ENCODE measurements around the gene RNF4.

Gene RNF4

DNA sequence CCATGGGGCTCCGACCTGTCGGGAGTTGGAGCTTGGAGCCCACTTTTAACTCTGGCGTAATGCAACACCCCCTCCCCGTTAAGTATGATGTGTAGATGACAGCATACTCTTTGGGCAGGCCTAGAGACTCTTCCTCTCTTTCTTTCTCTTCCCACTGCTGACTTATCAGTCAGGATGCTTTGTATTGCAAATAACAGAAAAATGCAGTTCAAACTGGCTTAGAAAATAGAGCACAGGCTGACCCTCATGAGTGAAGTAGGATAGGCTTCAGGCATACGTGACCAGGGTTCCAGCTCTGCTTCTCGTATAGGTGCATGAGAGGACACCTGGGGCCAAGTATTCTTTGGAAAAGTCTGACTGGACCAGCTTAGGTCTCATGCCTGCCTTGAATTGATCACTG is 23.3 kb upstream of the RNF4 start:
- no peaks in the 10 kb centered on the region for H3K4me1 Mint-ChIP-seq (ENCODE audit: low read depth)
- no peaks in the 10 kb centered on the region for H3K36me3 Mint-ChIP-seq (ENCODE audit: low read depth)
- H3K9me3 Mint-ChIP-seq = no peaks in the 10 kb centered on the region
- no peak overlapping the region for H3K27ac Mint-ChIP-seq
- no peak overlapping the region for H3K4me3 Mint-ChIP-seq
- H3K27me3 Mint-ChIP-seq = no peaks in the 10 kb centered on the region

DNA sequence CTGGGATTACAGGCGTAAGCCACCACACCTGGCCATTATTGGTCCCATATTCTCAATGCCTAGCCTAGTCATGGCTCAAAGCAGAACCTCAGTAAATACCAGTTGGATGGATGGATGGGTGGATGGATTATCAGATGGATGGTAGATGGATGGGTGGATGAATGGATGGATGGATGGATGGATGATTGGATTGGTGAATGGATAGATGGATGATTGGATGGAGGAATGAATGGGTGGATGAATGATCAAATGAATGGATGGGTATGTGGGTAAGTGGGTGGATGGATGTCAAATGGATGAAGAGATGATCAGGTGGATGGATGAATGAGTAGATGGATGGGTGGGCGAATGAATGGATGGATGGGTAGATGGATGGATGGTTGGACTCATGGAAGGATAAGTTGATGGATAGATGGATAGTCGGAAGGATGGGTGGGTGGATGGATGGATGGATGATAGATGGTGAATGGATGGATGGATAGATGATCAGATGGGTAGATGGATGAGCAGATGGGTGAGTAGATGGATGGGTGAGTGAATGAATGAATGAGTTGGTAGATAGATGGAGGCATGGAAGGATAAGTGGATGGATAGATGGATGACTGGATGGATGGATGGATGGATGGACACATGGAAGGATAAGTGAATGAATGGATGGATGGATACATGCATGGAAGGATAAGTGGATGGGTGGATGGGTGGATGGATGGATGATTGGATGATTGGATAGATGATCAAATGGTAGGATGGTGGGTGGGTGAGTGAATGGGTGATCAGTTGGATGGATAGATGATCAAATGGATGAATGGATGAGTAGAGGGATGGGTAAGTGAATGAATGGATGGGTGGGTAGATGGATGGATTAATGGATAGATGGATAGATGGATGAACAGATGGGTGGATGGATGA is 22.0 kb upstream of the RNF4 start:
- Mint-ChIP-seq H3K4me3 (no peak overlapping the region), H3K27ac (no peak overlapping the region), H3K36me3 (ENCODE audit: low read depth) (no peaks in the 10 kb centered on the region), H3K4me1 (ENCODE audit: low read depth) (no peaks in the 10 kb centered on the region), H3K27me3 (no peaks in the 10 kb centered on the region), H3K9me3 (no peaks in the 10 kb centered on the region)

DNA sequence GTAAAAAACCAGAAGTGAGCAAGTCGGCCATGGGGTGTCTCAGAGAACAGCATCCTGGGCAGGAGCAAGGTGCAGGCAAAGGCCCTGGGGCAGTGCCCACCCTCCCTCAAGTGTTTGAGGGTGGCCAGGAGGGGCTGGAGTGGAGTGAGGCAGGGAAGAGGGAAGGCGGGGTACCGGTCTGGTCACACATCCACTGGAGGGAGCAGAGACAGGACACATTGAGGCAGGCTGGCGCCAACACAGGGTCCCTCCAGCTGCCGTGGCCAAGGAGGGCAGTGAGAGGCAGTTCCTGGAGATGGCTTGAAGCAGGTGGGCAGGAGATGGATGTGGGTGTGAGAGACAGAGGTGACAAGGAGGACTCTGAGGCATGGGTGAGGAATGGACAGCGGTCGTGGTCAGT is 20.3 kb upstream of the RNF4 start:
- Mint-ChIP-seq H3K36me3 (ENCODE audit: low read depth) (no peaks in the 10 kb centered on the region), H3K4me1 (ENCODE audit: low read depth) (no peaks in the 10 kb centered on the region), H3K27me3 (no peaks in the 10 kb centered on the region), H3K27ac (no peak overlapping the region), H3K4me3 (no peak overlapping the region), H3K9me3 (no peaks in the 10 kb centered on the region)

DNA sequence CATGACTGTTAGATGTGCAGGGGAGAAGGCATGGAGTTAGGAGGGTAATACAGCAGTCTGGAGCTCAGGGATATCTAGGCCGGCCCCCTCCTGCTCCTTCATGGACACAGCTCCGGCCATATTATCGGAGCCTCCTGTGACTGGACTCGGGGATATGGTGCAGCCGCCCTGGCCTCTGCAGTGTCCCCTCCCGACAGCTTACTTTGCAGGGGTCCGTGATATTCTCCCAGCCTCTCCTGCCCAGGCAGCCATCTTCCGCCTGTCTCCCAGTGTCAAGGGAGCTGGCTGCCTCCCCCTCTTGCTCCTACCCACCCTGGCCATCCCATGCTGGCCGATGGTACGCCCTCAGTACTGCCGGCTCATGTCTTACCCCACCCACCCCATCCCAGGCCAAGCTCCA is 19.9 kb upstream of the RNF4 start:
- H3K27me3 Mint-ChIP-seq = no peaks in the 10 kb centered on the region
- no peak overlapping the region for H3K4me3 Mint-ChIP-seq
- H3K27ac Mint-ChIP-seq = no peak overlapping the region
- no peaks in the 10 kb centered on the region for H3K9me3 Mint-ChIP-seq
- H3K4me1 Mint-ChIP-seq (ENCODE audit: low read depth) = no peaks in the 10 kb centered on the region
- H3K36me3 Mint-ChIP-seq (ENCODE audit: low read depth) = no peaks in the 10 kb centered on the region

DNA sequence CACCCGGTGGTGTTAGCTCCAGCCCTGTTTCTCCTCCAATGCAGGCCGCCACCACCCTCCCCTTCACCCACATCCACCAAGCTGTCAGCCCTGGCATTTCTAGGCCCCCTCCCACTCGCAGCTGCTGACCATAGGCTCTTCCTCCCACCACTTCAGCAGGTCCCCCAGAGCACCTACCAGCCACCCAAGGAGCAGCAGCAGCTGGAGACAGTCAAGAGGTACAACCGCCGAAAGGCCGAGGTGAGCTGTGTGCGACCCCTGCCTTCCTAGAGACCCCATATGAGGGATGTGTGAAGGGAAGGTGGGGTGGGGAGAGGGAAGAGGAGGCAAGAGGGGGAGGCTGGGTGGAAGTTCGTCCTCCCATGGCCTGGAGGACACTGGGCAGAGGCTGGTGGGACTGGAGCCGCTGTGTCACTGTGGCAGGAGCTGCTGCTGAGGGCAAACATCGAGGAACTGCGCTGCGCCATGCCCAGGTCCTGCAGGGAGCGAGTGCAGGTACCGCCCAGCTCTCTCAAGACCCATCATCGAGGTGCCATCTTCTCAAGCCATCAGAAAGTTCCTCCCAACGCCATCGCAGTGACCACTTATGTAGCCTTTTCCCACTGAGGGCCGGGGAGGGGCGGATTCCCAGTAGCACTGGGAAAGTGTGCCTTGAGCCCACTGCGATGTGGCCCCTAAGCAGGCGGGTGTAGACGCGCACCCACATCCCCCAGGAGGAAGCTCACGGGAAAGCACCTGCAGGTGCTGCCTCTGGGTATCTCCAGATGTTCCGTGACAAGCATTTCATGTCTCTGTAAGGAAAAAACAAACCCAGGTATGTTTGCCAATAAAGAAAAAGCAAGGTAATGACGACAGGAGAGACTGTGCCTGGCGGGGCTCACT is 19.2 kb upstream of the RNF4 start:
- H3K27me3 Mint-ChIP-seq = no peaks in the 10 kb centered on the region
- H3K4me3 Mint-ChIP-seq = no peak overlapping the region
- no peaks in the 10 kb centered on the region for H3K36me3 Mint-ChIP-seq (ENCODE audit: low read depth)
- H3K27ac Mint-ChIP-seq = no peak overlapping the region
- H3K4me1 Mint-ChIP-seq (ENCODE audit: low read depth) = no peaks in the 10 kb centered on the region
- H3K9me3 Mint-ChIP-seq = no peaks in the 10 kb centered on the region

DNA sequence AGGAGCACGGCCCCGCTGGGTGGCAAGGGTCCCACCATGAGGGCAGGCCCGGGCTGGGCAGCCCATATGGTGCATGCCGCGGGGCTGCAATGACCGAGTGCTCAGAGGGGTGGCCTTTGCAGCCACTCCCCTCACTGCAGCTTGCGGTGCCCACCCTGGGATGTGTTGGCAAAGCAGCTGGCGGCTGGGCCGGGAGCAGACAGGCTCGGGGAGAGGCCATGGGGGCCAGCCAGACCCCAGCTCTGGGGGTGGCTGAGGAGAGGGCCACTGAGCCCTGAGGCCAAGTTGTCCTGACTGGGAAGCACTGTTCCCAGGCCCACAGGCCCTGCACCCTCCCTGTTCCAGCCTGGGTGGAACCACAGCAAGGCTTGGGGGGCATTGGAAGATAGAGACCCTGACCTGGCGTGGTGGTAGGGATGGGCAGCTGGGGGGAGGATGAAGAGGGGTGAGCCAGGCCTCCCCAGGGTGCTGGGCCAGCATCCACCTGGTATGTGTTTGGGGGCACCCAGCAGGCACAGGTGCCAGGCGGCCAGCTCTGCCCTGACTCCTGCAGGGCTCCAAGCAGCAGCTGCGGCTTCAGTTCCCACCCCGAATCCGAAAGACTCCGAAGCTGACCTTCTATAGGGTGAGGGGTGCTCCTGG is 18.4 kb upstream of the RNF4 start:
- Mint-ChIP-seq H3K27ac (no peak overlapping the region), H3K4me3 (no peak overlapping the region), H3K36me3 (ENCODE audit: low read depth) (no peaks in the 10 kb centered on the region), H3K27me3 (no peaks in the 10 kb centered on the region), H3K9me3 (no peaks in the 10 kb centered on the region), H3K4me1 (ENCODE audit: low read depth) (no peaks in the 10 kb centered on the region)

DNA sequence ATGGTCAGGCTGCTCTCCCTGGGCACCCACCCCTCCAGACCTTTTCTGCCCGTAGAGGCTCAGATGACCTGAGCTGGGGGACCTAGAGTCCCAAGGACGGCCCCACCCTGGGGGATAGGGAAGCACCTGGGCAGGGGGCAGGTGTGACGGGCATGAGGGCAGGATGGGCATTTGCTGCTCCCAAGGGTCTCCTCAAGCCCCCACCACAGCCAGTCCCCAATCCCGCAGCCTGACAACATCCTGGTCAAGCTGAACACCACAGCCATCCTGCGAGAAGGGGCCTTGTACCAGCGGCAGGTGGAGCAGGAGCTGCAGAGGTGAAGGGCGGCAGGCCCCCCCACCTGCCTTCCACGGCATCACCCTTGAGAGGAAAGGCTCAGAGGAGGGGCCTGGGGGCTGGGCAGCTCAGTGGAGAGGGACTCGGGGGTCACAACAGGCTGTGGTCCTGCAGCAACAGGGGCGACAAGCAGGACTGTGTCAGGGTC is 17.8 kb upstream of the RNF4 start:
- Mint-ChIP-seq H3K27ac (no peak overlapping the region), H3K36me3 (ENCODE audit: low read depth) (no peaks in the 10 kb centered on the region), H3K9me3 (no peaks in the 10 kb centered on the region), H3K27me3 (no peaks in the 10 kb centered on the region), H3K4me1 (ENCODE audit: low read depth) (no peaks in the 10 kb centered on the region), H3K4me3 (no peak overlapping the region)

DNA sequence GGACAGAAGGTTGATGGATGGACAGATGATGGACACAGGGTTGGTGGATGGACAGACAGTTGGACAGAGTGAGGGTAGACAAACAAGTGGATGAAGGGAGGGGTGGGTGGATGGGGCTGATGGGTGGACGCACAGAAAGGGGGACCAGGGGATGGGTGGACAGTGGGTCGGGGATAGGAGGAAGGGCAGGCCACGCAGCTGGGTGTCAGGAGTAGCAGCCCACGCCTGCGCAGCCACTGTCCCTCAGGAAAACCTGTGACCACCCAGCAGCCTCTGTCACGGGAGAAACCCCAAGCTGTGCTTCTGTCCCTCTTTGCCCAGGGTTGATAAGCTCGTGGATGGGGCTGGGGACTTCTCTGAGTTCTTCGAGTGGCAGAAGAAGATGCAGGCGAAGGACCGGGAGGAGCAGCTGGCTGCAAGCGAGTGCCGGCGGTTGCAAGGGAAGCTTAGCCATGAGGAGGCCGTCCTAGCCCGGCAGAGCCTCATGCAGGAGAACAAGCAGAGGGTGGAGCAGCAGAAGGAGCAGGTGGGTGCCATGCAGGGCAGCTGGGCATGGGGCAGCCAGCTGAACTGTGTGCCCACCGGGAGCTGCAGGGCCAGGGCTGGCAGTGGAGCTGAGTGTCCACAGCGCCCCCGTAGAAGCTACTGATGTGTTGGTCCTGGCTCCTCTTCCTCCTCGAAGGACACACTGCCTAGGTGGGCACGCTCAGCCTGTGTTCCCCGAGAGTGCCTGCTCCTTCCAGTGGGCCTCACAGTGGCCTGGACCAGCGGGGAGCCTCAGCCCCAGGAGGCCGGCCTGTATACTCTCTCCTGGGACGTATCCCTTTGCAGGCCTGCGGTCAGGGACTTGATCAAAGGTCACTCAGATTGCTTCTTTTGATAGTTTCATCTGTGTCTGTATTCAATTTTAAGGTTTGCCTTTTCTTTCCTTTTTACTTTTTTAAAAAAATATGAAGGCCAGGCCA is 16.8 kb upstream of the RNF4 start:
- H3K4me1 Mint-ChIP-seq (ENCODE audit: low read depth) = no peaks in the 10 kb centered on the region
- no peak overlapping the region for H3K27ac Mint-ChIP-seq
- H3K9me3 Mint-ChIP-seq = no peaks in the 10 kb centered on the region
- H3K27me3 Mint-ChIP-seq = no peaks in the 10 kb centered on the region
- no peaks in the 10 kb centered on the region for H3K36me3 Mint-ChIP-seq (ENCODE audit: low read depth)
- H3K4me3 Mint-ChIP-seq = no peak overlapping the region

DNA sequence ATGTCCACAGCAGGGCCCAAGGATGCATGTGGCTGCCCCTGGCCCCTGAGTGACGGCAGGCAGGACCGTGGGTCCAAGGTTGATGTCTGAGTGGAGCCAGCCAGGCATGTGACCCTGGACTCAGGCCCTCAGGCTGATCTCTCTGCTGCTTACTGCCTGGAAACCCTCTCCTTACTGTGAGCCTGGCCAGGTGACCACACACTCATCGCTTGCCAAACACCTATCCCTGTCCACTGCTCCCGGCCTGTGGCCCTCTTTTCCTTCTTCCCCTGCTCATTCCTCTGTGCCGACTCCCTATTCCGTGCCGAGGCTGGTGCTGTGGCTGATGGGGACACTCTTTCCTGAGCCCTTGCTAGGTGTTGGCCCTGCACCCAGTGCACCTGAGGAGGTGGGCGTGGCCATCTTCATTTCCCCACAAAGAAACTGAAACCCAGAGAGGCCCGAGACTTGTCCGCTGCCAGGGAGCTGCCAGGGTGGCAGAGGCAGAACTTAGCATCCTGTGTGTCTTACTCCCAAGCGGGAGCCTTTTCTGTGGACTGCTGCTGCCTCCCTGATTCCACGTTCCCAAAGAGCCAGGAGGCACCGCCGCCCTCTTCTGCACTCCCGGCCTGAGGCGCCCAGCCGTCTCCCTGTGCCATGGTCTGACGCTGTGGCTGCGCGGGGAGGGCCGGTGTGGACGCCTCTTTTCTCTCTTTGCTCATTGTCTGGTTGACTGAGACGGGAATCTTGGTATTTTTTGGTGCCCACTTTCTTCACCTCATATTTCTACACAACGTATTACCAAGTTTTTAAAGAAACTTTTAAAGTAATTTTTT is 11.2 kb upstream of the RNF4 start:
- H3K27me3 Mint-ChIP-seq = peaks cover 7% of the 10 kb centered on the region
- H3K4me1 Mint-ChIP-seq (ENCODE audit: low read depth) = peaks cover 7% of the 10 kb centered on the region
- no peaks in the 10 kb centered on the region for H3K36me3 Mint-ChIP-seq (ENCODE audit: low read depth)
- no peak overlapping the region for H3K4me3 Mint-ChIP-seq
- no peaks in the 10 kb centered on the region for H3K9me3 Mint-ChIP-seq
- H3K27ac Mint-ChIP-seq = no peak overlapping the region

DNA sequence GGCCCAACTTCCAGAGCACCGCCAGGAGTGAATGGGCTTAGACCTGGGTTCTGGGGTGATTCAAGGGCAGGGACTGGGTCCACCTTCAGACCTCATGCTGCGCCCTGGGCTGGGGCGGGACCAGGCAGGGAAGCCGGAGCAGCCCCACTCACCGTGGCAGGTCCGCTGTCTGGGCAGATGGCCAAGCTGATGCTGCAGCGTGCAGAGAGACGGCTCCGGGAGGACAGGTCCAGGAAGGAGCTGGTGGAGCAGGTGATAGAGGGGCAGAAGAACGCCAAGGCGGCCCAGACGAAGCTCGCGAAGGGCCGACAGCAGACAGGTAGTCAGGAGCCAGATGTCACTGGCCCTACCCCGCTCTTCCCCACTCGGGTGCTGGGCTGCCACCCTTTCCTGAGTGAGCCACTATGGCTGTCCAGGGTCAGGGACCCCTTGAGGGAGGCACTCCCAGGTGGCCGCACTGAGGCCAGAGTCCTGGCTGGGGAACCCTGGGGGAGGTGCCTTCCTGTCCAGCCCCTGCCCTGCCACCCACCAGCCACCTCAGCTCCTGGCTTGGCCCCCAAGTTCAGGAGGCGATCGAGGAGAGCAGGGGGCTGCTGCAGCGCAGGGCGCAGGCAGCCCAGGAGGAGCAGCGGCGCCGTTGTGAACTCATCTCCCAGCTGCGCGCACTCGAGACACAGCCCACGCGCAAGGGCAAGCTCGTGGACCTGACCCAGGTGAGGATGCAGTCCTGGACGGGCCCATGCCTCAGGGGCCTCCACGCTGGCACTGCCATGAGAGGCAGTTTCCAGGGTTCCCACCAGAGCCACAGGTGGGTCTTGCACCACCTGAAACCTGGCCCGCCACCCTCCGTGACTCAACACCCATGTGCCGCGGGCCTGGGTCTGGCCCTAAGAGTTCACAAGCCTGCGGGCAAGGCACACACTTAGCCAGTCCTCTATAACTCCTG is 10.1 kb upstream of the RNF4 start:
- no peak overlapping the region for H3K27ac Mint-ChIP-seq
- H3K4me1 Mint-ChIP-seq (ENCODE audit: low read depth) = peaks cover 7% of the 10 kb centered on the region
- H3K27me3 Mint-ChIP-seq = peaks cover 7% of the 10 kb centered on the region
- no peaks in the 10 kb centered on the region for H3K36me3 Mint-ChIP-seq (ENCODE audit: low read depth)
- no peaks in the 10 kb centered on the region for H3K9me3 Mint-ChIP-seq
- no peak overlapping the region for H3K4me3 Mint-ChIP-seq

DNA sequence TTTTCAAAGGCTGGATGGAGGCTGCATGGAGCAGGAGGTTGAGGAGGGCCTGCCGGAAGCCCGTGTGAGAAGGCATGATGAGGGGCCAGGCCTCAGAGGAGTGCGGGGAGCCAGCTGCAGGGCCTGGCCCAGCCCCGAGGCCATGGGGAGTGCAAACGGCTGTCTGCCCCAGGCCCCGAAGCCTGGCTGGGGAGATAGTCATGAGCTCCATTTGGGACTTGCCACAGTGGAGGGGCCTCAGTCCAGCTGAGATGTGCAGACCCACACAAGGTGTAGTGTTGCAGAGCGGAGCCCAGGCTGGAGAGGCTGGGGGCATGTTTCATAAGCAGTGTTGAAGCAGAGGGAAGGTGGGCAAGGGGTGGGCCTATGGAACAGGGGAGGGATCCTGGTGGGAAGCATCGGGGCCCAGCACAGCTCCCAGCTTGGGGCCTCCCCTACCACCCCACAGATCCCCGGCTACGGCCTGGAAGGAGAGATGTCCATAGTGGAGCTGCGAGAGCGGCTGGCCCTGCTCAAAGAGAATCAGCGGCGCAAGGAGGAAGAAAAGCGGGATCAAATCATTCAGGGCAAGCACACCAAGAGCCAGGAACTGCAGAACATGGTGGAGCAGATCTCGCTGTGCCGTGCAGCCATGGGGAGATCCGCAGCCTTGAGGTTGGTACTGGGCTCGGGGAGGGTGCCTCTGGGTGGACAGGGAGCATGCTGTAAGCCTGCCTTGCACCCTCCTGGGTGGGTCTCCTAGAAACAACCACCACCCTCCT is 9.1 kb upstream of the RNF4 start:
- H3K4me1 Mint-ChIP-seq (ENCODE audit: low read depth) = peaks cover 7% of the 10 kb centered on the region
- H3K36me3 Mint-ChIP-seq (ENCODE audit: low read depth) = no peaks in the 10 kb centered on the region
- no peaks in the 10 kb centered on the region for H3K9me3 Mint-ChIP-seq
- H3K27ac Mint-ChIP-seq = no peak overlapping the region
- H3K4me3 Mint-ChIP-seq = no peak overlapping the region
- H3K27me3 Mint-ChIP-seq = peaks cover 7% of the 10 kb centered on the region

All from stimulated activated naive CD8-positive, alpha-beta T cell treated with anti-CD3 and anti-CD28 coated beads, Interleukin-15, Interleukin-2, amounts not matched to agents 100 ng/mL and 50 ng/mL, for 24 hours (primary cell).